22Rv1 (cell line): Measurements from ENCODE around the gene JAG2.

Experiments
- CTCF ChIP-seq: fragments of 450-650 bp; IDR thresholded peaks from 2 replicates; pipeline ENCODE4 v1.5.1; 2017; ENCODE audit warnings: mild to moderate bottlenecking
- ZFX ChIP-seq: fragments of 450-650 bp; IDR thresholded peaks from 2 replicates; pipeline ENCODE4 v1.6.1; 2017; ENCODE audit warnings: antibody characterized with exemption, borderline replicate concordance

- TF ChIP-seq CTCF (no peak), ZFX (no peak)
Measured at GRCh38 chr14:105138551-105139111, 29.9 kb downstream of the JAG2 start.
